Rectal smooth muscle tissue (tissue), 1 donor: ENCODE results near the gene KMT2E.

Source experiments
- H3K27ac ChIP-seq: one replicate; pipeline ENCODE4 v1.7.0; 2013; ENCODE audit warnings: low read depth, low read length, inconsistent platforms
- H3K27me3 ChIP-seq: one replicate; pipeline ENCODE4 v1.7.0; 2013; ENCODE audit warnings: low read length; ENCODE audit not compliant: control insufficient read depth, insufficient read depth
- H3K36me3 ChIP-seq: one replicate; pipeline ENCODE4 v1.7.0; 2013; ENCODE audit warnings: low read length; ENCODE audit not compliant: control insufficient read depth, insufficient read depth
- H3K4me1 ChIP-seq: one replicate; pipeline ENCODE4 v1.7.0; 2013; ENCODE audit warnings: low read length; ENCODE audit not compliant: control insufficient read depth, insufficient read depth
- H3K4me3 ChIP-seq: one replicate; pipeline ENCODE4 v1.7.0; 2013; ENCODE audit warnings: low read length
- H3K9ac ChIP-seq: one replicate; pipeline ENCODE4 v1.7.0; 2013; ENCODE audit warnings: low read length

Gene KMT2E

GRCh38 chr7:105086850-105087249 is 72.8 kb downstream of the KMT2E start:
- H3K9ac ChIP-seq = no peak overlapping the region
- no peak overlapping the region for H3K27ac ChIP-seq
- no peaks in the 10 kb centered on the region for H3K4me1 ChIP-seq
- H3K36me3 ChIP-seq = peaks cover 17% of the 10 kb centered on the region
- H3K27me3 ChIP-seq = no peaks in the 10 kb centered on the region
- no peak overlapping the region for H3K4me3 ChIP-seq

- no peak overlapping the region for H3K27ac ChIP-seq
- no peaks in the 10 kb centered on the region for H3K27me3 ChIP-seq
- H3K4me3 ChIP-seq = no peak overlapping the region
- peaks cover 18% of the 10 kb centered on the region for H3K36me3 ChIP-seq
- no peak overlapping the region for H3K9ac ChIP-seq
- H3K4me1 ChIP-seq = no peaks in the 10 kb centered on the region
These were observed 74.0 kb downstream of the KMT2E start for GRCh38 chr7:105087981-105088380.

DNA sequence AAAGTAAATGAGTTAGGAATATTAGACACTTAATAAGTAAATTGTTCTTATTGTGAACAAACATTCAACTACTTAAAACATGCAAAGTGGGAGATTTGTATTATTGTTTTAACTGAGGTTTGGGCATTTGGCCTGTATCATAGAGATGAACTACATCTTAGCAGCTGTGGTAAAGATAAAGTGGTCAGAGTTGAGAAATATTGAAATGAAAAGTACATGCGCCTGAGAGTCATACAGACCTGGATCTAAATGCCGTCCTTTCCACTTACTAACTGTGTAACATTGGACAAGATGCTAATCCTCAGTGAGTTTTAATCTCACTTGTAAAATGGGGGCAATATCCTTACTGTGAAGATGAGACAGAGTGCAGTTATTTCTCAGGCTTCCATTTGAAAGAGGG is 74.5 kb downstream of the KMT2E start:
- no peak overlapping the region for H3K4me3 ChIP-seq
- no peaks in the 10 kb centered on the region for H3K27me3 ChIP-seq
- H3K9ac ChIP-seq = no peak overlapping the region
- peaks cover 14% of the 10 kb centered on the region for H3K36me3 ChIP-seq
- no peak overlapping the region for H3K27ac ChIP-seq
- no peaks in the 10 kb centered on the region for H3K4me1 ChIP-seq

DNA sequence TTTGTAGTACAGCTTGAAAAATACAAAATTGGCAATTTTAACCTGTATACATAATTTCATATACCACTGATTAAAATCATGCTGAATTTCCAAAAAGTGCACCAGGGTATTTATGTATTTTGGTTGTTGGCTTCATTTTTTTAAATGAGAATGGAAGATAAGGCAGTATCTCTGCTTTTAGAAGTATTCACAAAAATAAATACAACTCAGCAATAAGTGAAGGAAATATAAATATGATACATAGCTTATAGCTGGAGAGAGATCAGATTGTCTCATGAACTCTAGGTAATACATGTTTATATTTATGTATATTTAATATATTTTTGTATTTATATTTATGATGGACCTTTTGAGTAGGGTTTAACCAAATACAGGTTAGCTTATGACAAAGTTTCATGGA is 81.0 kb downstream of the KMT2E start:
- H3K36me3 ChIP-seq = peaks cover 10% of the 10 kb centered on the region
- peaks cover 3% of the 10 kb centered on the region for H3K4me1 ChIP-seq
- no peaks in the 10 kb centered on the region for H3K27me3 ChIP-seq
- H3K4me3 ChIP-seq = no peak overlapping the region
- no peak overlapping the region for H3K9ac ChIP-seq
- no peak overlapping the region for H3K27ac ChIP-seq

- Histone ChIP-seq H3K27me3 (no peaks in the 10 kb centered on the region), H3K9ac (no peak overlapping the region), H3K4me1 (peaks cover 3% of the 10 kb centered on the region), H3K27ac (no peak overlapping the region), H3K4me3 (no peak overlapping the region), H3K36me3 (peaks cover 10% of the 10 kb centered on the region)
These were observed 82.3 kb downstream of the KMT2E start for GRCh38 chr7:105096306-105096705.

GRCh38 chr7:105097619-105098018 is 83.6 kb downstream of the KMT2E start:
- Histone ChIP-seq H3K27me3 (no peaks in the 10 kb centered on the region), H3K9ac (no peak overlapping the region), H3K4me3 (no peak overlapping the region), H3K4me1 (peaks cover 3% of the 10 kb centered on the region), H3K27ac (peak overlapping the region; percentile 24), H3K36me3 (peaks cover 10% of the 10 kb centered on the region)

- peaks cover 3% of the 10 kb centered on the region for H3K4me1 ChIP-seq
- H3K27me3 ChIP-seq = no peaks in the 10 kb centered on the region
- H3K27ac ChIP-seq = no peak overlapping the region
- peaks cover 9% of the 10 kb centered on the region for H3K36me3 ChIP-seq
- H3K4me3 ChIP-seq = no peak overlapping the region
- H3K9ac ChIP-seq = no peak overlapping the region
These were observed 85.0 kb downstream of the KMT2E start for GRCh38 chr7:105098863-105099515.

GRCh38 chr7:105101864-105102263 is 87.9 kb downstream of the KMT2E start:
- H3K4me1 ChIP-seq = peaks cover 7% of the 10 kb centered on the region

GRCh38 chr7:105102557-105103352 is 88.8 kb downstream of the KMT2E start:
- Histone ChIP-seq H3K27me3 (no peaks in the 10 kb centered on the region), H3K4me3 (no peak overlapping the region), H3K36me3 (peaks cover 23% of the 10 kb centered on the region), H3K27ac (no peak overlapping the region), H3K9ac (no peak overlapping the region), H3K4me1 (peaks cover 6% of the 10 kb centered on the region)

More at GRCh38 chr7:105101864-105102263, 87.9 kb downstream of the KMT2E start:
- Histone ChIP-seq H3K4me3 (no peak overlapping the region), H3K36me3 (peaks cover 18% of the 10 kb centered on the region), H3K27me3 (no peaks in the 10 kb centered on the region), H3K9ac (no peak overlapping the region), H3K27ac (no peak overlapping the region)

- peaks cover 4% of the 10 kb centered on the region for H3K4me1 ChIP-seq
- no peak overlapping the region for H3K9ac ChIP-seq
- no peak overlapping the region for H3K4me3 ChIP-seq
- H3K27me3 ChIP-seq = no peaks in the 10 kb centered on the region
- peak overlapping the region; percentile 28 for H3K27ac ChIP-seq
- peaks cover 36% of the 10 kb centered on the region for H3K36me3 ChIP-seq
These were observed 91.6 kb downstream of the KMT2E start for GRCh38 chr7:105105579-105105978.

GRCh38 chr7:105106473-105106872 is 92.5 kb downstream of the KMT2E start:
- H3K4me3 ChIP-seq = no peak overlapping the region
- H3K27ac ChIP-seq = no peak overlapping the region
- no peaks in the 10 kb centered on the region for H3K27me3 ChIP-seq
- peaks cover 39% of the 10 kb centered on the region for H3K36me3 ChIP-seq
- H3K9ac ChIP-seq = no peak overlapping the region
- H3K4me1 ChIP-seq = peaks cover 4% of the 10 kb centered on the region

DNA sequence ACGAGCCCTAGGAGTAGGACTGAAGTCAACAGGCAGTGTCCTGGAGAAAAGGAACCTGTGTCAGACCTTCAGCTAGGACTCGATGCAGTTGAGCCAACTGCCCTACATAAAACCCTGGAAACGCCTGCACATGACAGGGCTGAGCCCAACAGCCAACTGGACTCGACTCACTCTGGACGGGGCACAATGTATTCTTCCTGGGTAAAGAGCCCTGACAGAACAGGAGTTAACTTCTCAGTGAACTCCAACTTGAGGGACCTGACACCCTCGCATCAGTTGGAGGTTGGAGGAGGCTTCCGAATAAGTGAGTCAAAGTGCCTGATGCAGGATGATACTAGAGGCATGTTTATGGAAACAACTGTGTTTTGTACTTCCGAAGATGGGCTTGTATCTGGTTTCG is 93.5 kb downstream of the KMT2E start:
- Histone ChIP-seq H3K36me3 (peaks cover 47% of the 10 kb centered on the region), H3K27ac (no peak overlapping the region), H3K27me3 (no peaks in the 10 kb centered on the region), H3K4me3 (no peak overlapping the region), H3K4me1 (peaks cover 4% of the 10 kb centered on the region), H3K9ac (no peak overlapping the region)
